H1 (cell line): ENCODE data around the gene TMEM145. TPM values are rescaled to one million over a fixed set of nuclear protein-coding genes. Genes with fewer than 3 reads are reported as not detected.

ENCODE experiments used
- CTCF ChIA-PET: fragments of 300-600 bp; sonication (Branson Sonifier 250); formaldehyde crosslinking; loops from one replicate; lab custom pipeline; 2021; ENCODE audit not compliant: partially characterized antibody; lab: Charles Lee
- POLR2A ChIA-PET: fragments of 300-600 bp; sonication (Branson Sonifier 250); formaldehyde crosslinking; loops from one replicate; lab custom pipeline; 2021; ENCODE audit warnings: inconsistent platforms; ENCODE audit not compliant: partially characterized antibody; lab: Charles Lee
- DNase-seq, 2 experiments: peaks; one replicate each; pipeline versions ENCODE4 v3.0.0 to v3.0.0-alpha.2; 2010 to 2022; ENCODE audit warnings: low spot score in 2 of 2, low read depth in 1 of 2, mixed read lengths in 1 of 2
- FAIRE-seq: peaks from 2 replicates; lab custom pipeline; 2011; peaks lifted over from hg19 to GRCh38; lab: Jason Lieb, UNC
- H2AFZ ChIP-seq: 2 replicates; pipeline ENCODE4 v1.8.1; 2012; ENCODE audit warnings: low read length, inconsistent platforms
- H2AK5ac ChIP-seq: 2 replicates; pipeline ENCODE4 v1.6.1; 2013; ENCODE audit warnings: low read depth, low read length
- H2BK120ac ChIP-seq: replicated peaks from 2 replicates; pipeline ENCODE3; 2013; ENCODE audit warnings: low read depth, low read length, inconsistent platforms
- H2BK12ac ChIP-seq: 2 replicates; pipeline ENCODE4 v1.6.1; 2013; ENCODE audit warnings: low read depth, low read length
- H2BK15ac ChIP-seq: 2 replicates; pipeline ENCODE4 v1.6.1; 2013; ENCODE audit warnings: low read length
- H2BK20ac ChIP-seq: 2 replicates; pipeline ENCODE4 v1.6.1; 2013; ENCODE audit warnings: low read length
- H2BK5ac ChIP-seq: 2 replicates; pipeline ENCODE4 v1.6.1; 2013; ENCODE audit warnings: low read depth, low read length
- H3K14ac ChIP-seq: 2 replicates; pipeline ENCODE4 v1.6.1; 2013; ENCODE audit warnings: inconsistent platforms; ENCODE audit not compliant: insufficient read length
- H3K18ac ChIP-seq: 2 replicates; pipeline ENCODE4 v1.6.1; 2013; ENCODE audit warnings: low read length; ENCODE audit errors: extremely low read depth
- H3K23ac ChIP-seq: 2 replicates; pipeline ENCODE4 v1.6.1; 2013; ENCODE audit warnings: inconsistent platforms; ENCODE audit not compliant: insufficient read length
- H3K23me2 ChIP-seq: 2 replicates; pipeline ENCODE4 v1.6.1; 2013; ENCODE audit warnings: low read depth, low read length
- H3K27ac ChIP-seq: 2 replicates; pipeline ENCODE4 v1.6.1; 2011; ENCODE audit warnings: low read depth, low read length, inconsistent platforms
- H3K27me3 ChIP-seq, 4 experiments: replicated peaks in 1 of 4; 1 replicate in 1 of 4; 2 replicates in 3 of 4; pipeline versions ENCODE4 v1.6.1 to v1.8.1; 2011 to 2013; ENCODE audit warnings: low read length in 3 of 4, mild to moderate bottlenecking in 3 of 4, inconsistent platforms in 2 of 4, mixed read lengths in 2 of 4, moderate library complexity in 1 of 4; ENCODE audit not compliant: control insufficient read depth in 3 of 4, insufficient read depth in 3 of 4; ENCODE audit errors: extremely low read depth in 1 of 4
- H3K36me3 ChIP-seq, 4 experiments: 2 replicates each; pipeline versions ENCODE4 v1.6.1 to v1.8.1; 2011 to 2013; ENCODE audit warnings: mild to moderate bottlenecking in 4 of 4, low read length in 3 of 4, moderate library complexity in 2 of 4, control low read depth in 1 of 4, inconsistent platforms in 1 of 4; ENCODE audit not compliant: insufficient read depth in 4 of 4, control insufficient read depth in 2 of 4
- H3K4ac ChIP-seq: replicated peaks from 2 replicates; pipeline ENCODE3; 2013; ENCODE audit warnings: low read length, low read depth, mixed read lengths, inconsistent platforms; ENCODE audit not compliant: insufficient read length
- H3K4me1 ChIP-seq, 4 experiments: replicated peaks in 1 of 4; 1 replicate in 1 of 4; 2 replicates in 3 of 4; pipeline versions ENCODE4 v1.6.1 to v1.8.1; 2011 to 2013; ENCODE audit warnings: low read length in 3 of 4, inconsistent platforms in 2 of 4, mixed read lengths in 1 of 4; ENCODE audit not compliant: insufficient read depth in 4 of 4, control insufficient read depth in 3 of 4
- H3K4me2 ChIP-seq, 2 experiments: 2 replicates each; pipeline versions ENCODE4 v1.6.1 to v1.8.1; 2011 to 2013; ENCODE audit warnings: low read depth in 2 of 2, low read length in 2 of 2, control low read depth in 1 of 2, inconsistent platforms in 1 of 2, mild to moderate bottlenecking in 1 of 2; ENCODE audit not compliant: insufficient read depth in 1 of 2
- H3K4me3 ChIP-seq, 4 experiments: fragments of 200-600, 300-600 bp in 1 of 4; sonication (generic), shearing (Covaris generic), sonication (Bioruptor Twin) in 1 of 4; 2 replicates each; pipeline versions ENCODE4 v1.5.1 to v1.8.1; 2011 to 2016; ENCODE audit warnings: low read length in 4 of 4, low read depth in 3 of 4, control low read depth in 2 of 4, inconsistent platforms in 2 of 4, mild to moderate bottlenecking in 2 of 4, mixed read lengths in 1 of 4, moderate library complexity in 1 of 4; ENCODE audit not compliant: insufficient read depth in 2 of 4; ENCODE audit errors: extremely low read depth in 1 of 4
- H3K56ac ChIP-seq: replicated peaks from 2 replicates; pipeline ENCODE3; 2013; ENCODE audit warnings: low read depth, mild to moderate bottlenecking, mixed read lengths, low read length, inconsistent platforms; ENCODE audit not compliant: insufficient read length
- H3K79me1 ChIP-seq: 2 replicates; pipeline ENCODE4 v1.6.1; 2013; ENCODE audit warnings: low read depth, low read length, control low read depth
- H3K79me2 ChIP-seq, 2 experiments: 2 replicates each; pipeline versions ENCODE4 v1.6.1 to v1.8.1; 2012 to 2013; ENCODE audit warnings: low read length in 2 of 2, mild to moderate bottlenecking in 2 of 2, inconsistent platforms in 1 of 2; ENCODE audit not compliant: insufficient read depth in 2 of 2, control insufficient read depth in 1 of 2
- H3K9ac ChIP-seq, 4 experiments: replicated peaks in 1 of 4; 1 replicate in 1 of 4; 2 replicates in 3 of 4; pipeline versions ENCODE4 v1.6.1 to v1.8.1; 2011 to 2013; ENCODE audit warnings: low read depth in 3 of 4, low read length in 3 of 4, control low read depth in 2 of 4, mild to moderate bottlenecking in 2 of 4, moderate library complexity in 2 of 4, inconsistent platforms in 1 of 4; ENCODE audit errors: extremely low read depth in 1 of 4
- H3K9me3 ChIP-seq, 2 experiments: 2 replicates each; pipeline versions ENCODE4 v1.6.1 to v1.8.1; 2012 to 2013; ENCODE audit warnings: mild to moderate bottlenecking in 2 of 2, moderate library complexity in 2 of 2, control low read depth in 1 of 2, inconsistent platforms in 1 of 2, low read depth in 1 of 2, low read length in 1 of 2, mixed read lengths in 1 of 2; ENCODE audit not compliant: insufficient read depth in 2 of 2
- H4K20me1 ChIP-seq, 2 experiments: replicated peaks in 1 of 2; 2 replicates each; pipeline versions ENCODE3 to v1.8.1; 2011 to 2013; ENCODE audit warnings: inconsistent platforms in 2 of 2, low read length in 2 of 2, mild to moderate bottlenecking in 1 of 2; ENCODE audit not compliant: insufficient read depth in 2 of 2, control insufficient read depth in 1 of 2
- H4K5ac ChIP-seq: 2 replicates; pipeline ENCODE4 v1.6.1; 2013; ENCODE audit warnings: low read length, low read depth, mixed read lengths, inconsistent platforms; ENCODE audit not compliant: insufficient read length
- H4K8ac ChIP-seq: 2 replicates; pipeline ENCODE4 v1.8.0; 2013; ENCODE audit warnings: mild to moderate bottlenecking, moderate library complexity, low read length, inconsistent platforms; ENCODE audit not compliant: insufficient read depth; ENCODE audit errors: extremely low read depth
- H4K91ac ChIP-seq: replicated peaks from 2 replicates; pipeline ENCODE3; 2013; ENCODE audit warnings: low read length, mixed read lengths, inconsistent platforms; ENCODE audit not compliant: insufficient read length
- CTBP2 ChIP-seq: IDR thresholded peaks from 2 replicates; pipeline ENCODE4 v1.7.0; 2011; ENCODE audit warnings: borderline replicate concordance, mild to moderate bottlenecking, moderate library complexity, mixed read lengths, low read length; ENCODE audit not compliant: insufficient read depth, insufficient read length
- RNF2 ChIP-seq: fragments of 200-900, 300-1000 bp; sonication (generic); IDR thresholded peaks from 2 replicates; pipeline ENCODE4 v1.7.1; 2016; ENCODE audit warnings: borderline replicate concordance, low read depth, mild to moderate bottlenecking, antibody characterized with exemption, low read length; ENCODE audit not compliant: poor library complexity, severe bottlenecking; ENCODE audit errors: missing control alignments
- RXRA ChIP-seq: IDR thresholded peaks from 2 replicates; pipeline ENCODE4 v1.6.1; 2011; ENCODE audit warnings: low read depth, mild to moderate bottlenecking, low read length, moderate library complexity; ENCODE audit not compliant: insufficient read depth
- SAP30 ChIP-seq: fragments of 300-600 bp; sonication (generic); IDR thresholded peaks from 2 replicates; pipeline ENCODE4 v1.7.1; 2012; ENCODE audit warnings: low read length, moderate library complexity, mild to moderate bottlenecking, inconsistent platforms; ENCODE audit not compliant: insufficient read depth, insufficient replicate concordance
- WGBS, 2 experiments: shearing (Covaris generic) in 1 of 2; methylation state at CpG; one replicate each; pipeline versions ENCODE4 v1.1.6 to v1.1.7; 2013 to 2015; ENCODE audit warnings: low lambda C conversion rate in 2 of 2, mixed read lengths in 2 of 2, inconsistent platforms in 1 of 2, low coverage in 1 of 2, missing lambda C conversion rate in 1 of 2; ENCODE audit not compliant: insufficient replicate concordance in 2 of 2, insufficient coverage in 1 of 2, insufficient read length in 1 of 2; ENCODE audit errors: extremely low coverage in 1 of 2, missing lambda C conversion rate in 1 of 2; 5-methylcytosine and 5-hydroxymethylcytosine counted together
- polyA plus RNA-seq, 7 experiments: library from polyadenylated mRNA; depleted of rRNA in 3 of 7; stranded (reverse) in 5 of 7; unstranded in 2 of 7; fragments of >200 nt in 5 of 7; fragments of 200-250 nt in 2 of 7; gene quantifications; 1 replicate in 5 of 7; 2 replicates in 1 of 7; 4 replicates in 1 of 7; pipeline versions ENCODE4 v1.2.1 to v1.2.3, GENCODE V29; 2011 to 2013; ENCODE audit warnings: missing spikeins in 2 of 7, mixed read lengths in 2 of 7
- total RNA-seq: library from RNA; stranded (reverse); fragmentation: NEBNext Ultra II Directional; extraction: Animal tissue kit (Norgen Biotek cat#: 25700); gene quantifications from 2 replicates; pipeline ENCODE4 v1.2.1, GENCODE V29; 2021

TMEM145 gene
- total and polyA plus RNA-seq, 2 of the 8 experiments (the other 6 are each of a cell fraction or from before 2014, with no cell fraction given), result 2.3 to 4.7 TPM

DNA sequence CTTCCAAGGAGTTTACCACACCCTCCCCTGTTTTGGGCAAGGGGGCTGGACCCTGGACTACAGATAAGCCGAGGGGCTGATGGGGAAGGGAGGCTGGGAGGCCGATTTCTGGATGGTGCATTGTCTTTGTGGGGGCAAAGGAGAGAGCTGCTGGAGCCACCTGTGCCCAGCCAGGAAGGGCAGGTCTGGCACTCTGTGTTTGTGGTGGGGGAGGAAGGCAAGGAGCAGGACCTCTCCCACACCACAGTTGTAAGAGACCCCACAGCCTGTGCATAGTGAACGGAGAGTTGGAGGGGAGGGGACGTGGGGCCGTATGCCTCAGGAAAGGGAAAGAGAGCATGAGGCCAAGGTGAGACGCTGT lies 27.1 kb upstream of the TMEM145 start:
- FAIRE-seq, result no peak

More for the DNA sequence above, 27.1 kb upstream of the TMEM145 start:
- TF ChIP-seq RNF2, result no peak
- TF ChIP-seq CTBP2, result no peak
- no peak for TF ChIP-seq RXRA
- TF ChIP-seq SAP30, result no peak
- H3K4me2 ChIP-seq, result peak overlapping the region in 1 of 2 experiments; percentile 97; a peak in 1 of 4 replicates
- H3K23ac ChIP-seq, result no peak overlapping the region
- H2AK5ac ChIP-seq, result no peak overlapping the region
- H2BK5ac ChIP-seq, result no peak overlapping the region
- POLR2A ChIA-PET, result interaction anchor here (1.1 to 4.3 kb wide), 3 partner anchors 9 to 39 kb away, joined by 3 to 20 read pairs (median 5); no protein-coding TSS in a partner anchor
- H3K4me1 ChIP-seq, result peaks cover 9 to 37% (median 27%) of the 10 kb centered on the region in 4 experiments
- H3K23me2 ChIP-seq, result peaks cover 25% of the 10 kb centered on the region
- H3K18ac ChIP-seq, result no peak overlapping the region
- H3K14ac ChIP-seq, result no peak overlapping the region
- H3K4ac ChIP-seq, result no peak overlapping the region
- H2BK15ac ChIP-seq, result no peak overlapping the region
- no peak overlapping the region for H3K4me3 ChIP-seq
- H3K79me1 ChIP-seq, result peaks cover 28% of the 10 kb centered on the region
- H3K9ac ChIP-seq, result no peak overlapping the region; a peak in 1 of 7 replicates
- no peak overlapping the region for H3K56ac ChIP-seq
- H3K79me2 ChIP-seq, result peaks cover 0 to 22% of the 10 kb centered on the region in 2 experiments; a peak in 2 of 4 replicates
- no peak overlapping the region for H2BK20ac ChIP-seq
- WGBS, 2 experiments, result 96% methylated on average over 6 of the region's 6 CpGs; no CpG with 5 or more reads in 1 of the 2 experiments
- H3K36me3 ChIP-seq, result peaks cover 13 to 37% (median 33%) of the 10 kb centered on the region in 4 experiments; a peak in 7 of 8 replicates
- no peak overlapping the region for H2BK120ac ChIP-seq
- no peak overlapping the region for H2BK12ac ChIP-seq
- DNase-seq, result no peak
- H4K8ac ChIP-seq, result no peak overlapping the region
- no peak overlapping the region for H2AFZ ChIP-seq
- peaks cover 3 to 17% of the 10 kb centered on the region in 2 experiments for H4K20me1 ChIP-seq
- H3K9me3 ChIP-seq, result no peaks in the 10 kb centered on the region
- H3K27me3 ChIP-seq, result no peaks in the 10 kb centered on the region
- H4K5ac ChIP-seq, result no peak overlapping the region
- no peak overlapping the region for H3K27ac ChIP-seq
- CTCF ChIA-PET, result interaction anchor here (0.8 to 6.6 kb wide), 2 partner anchors 11 to 266 kb away, joined by 4 to 41 read pairs; no protein-coding TSS in a partner anchor
- H4K91ac ChIP-seq, result no peak overlapping the region
